ENCODE measurements around the gene APOM. TPM values are rescaled to one million over a fixed set of nuclear protein-coding genes. Genes with fewer than 3 reads are reported as not detected.
A peak's percentile ranks its signal among the peaks of the same experiment; 100 is the strongest.

The APOM gene
- total RNA-seq, 1 experiment from 2014 or later = 3.7 TPM

- no peak for DNase-seq (ENCODE audit: low read depth)
Observed at GRCh38 chr6:31631209-31631608, 24.5 kb upstream of the APOM start.

- DNase-seq (ENCODE audit: low read depth) = no peak
Observed at GRCh38 chr6:31631681-31632278, 23.9 kb upstream of the APOM start.

GRCh38 chr6:31632279-31632946 is 23.3 kb upstream of the APOM start:
- DNase-seq (ENCODE audit: low read depth) = no peak

GRCh38 chr6:31633447-31633846 is 22.2 kb upstream of the APOM start:
- DNase-seq (ENCODE audit: low read depth) = no peak

- no peak for DNase-seq (ENCODE audit: low read depth)
Observed at GRCh38 chr6:31634131-31634530, 21.6 kb upstream of the APOM start.

- no peak for DNase-seq (ENCODE audit: low read depth)
Observed at GRCh38 chr6:31634969-31635575, 20.6 kb upstream of the APOM start.

GRCh38 chr6:31636698-31637596 is 18.7 kb upstream of the APOM start:
- DNase-seq (ENCODE audit: low read depth) = peak; percentile 39

GRCh38 chr6:31639043-31639442 is 16.7 kb upstream of the APOM start:
- peak; percentile 36 for DNase-seq (ENCODE audit: low read depth)

- DNase-seq (ENCODE audit: low read depth) = peak; percentile 94
Observed at GRCh38 chr6:31639449-31639861, 16.2 kb upstream of the APOM start.

- no peak for DNase-seq (ENCODE audit: low read depth)
Observed at GRCh38 chr6:31640612-31641011, 15.1 kb upstream of the APOM start.

- no peak for DNase-seq (ENCODE audit: low read depth)
Observed at GRCh38 chr6:31641370-31641769, 14.3 kb upstream of the APOM start.

- no peak for DNase-seq (ENCODE audit: low read depth)
Observed at GRCh38 chr6:31642798-31643570, 12.7 kb upstream of the APOM start.

GRCh38 chr6:31643818-31644454 is 11.8 kb upstream of the APOM start:
- no peak for DNase-seq (ENCODE audit: low read depth)

GRCh38 chr6:31645325-31645724 is 10.4 kb upstream of the APOM start:
- no peak for DNase-seq (ENCODE audit: low read depth)

- DNase-seq (ENCODE audit: low read depth) = peak; percentile 86
Observed at GRCh38 chr6:31651602-31652191, 4.0 kb upstream of the APOM start.

- no peak for DNase-seq (ENCODE audit: low read depth)
Observed at GRCh38 chr6:31652925-31653724, 2.6 kb upstream of the APOM start.

GRCh38 chr6:31654574-31655348 is 933 bp upstream of the APOM start:
- no peak for DNase-seq (ENCODE audit: low read depth)

GRCh38 chr6:31657406-31658157 is 1.9 kb downstream of the APOM start:
- DNase-seq (ENCODE audit: low read depth) = no peak

Data from M059J (cell line).